Measurements from ENCODE around the gene DNAH1.

DNAH1 gene

GRCh38 chr3:52299879-52300611 lies 16.1 kb upstream of the DNAH1 start:
- H3K4me3 ChIP-seq (ENCODE audit: low read depth, low read length): peak overlapping the region; percentile 44

GRCh38 chr3:52302426-52303145 lies 13.5 kb upstream of the DNAH1 start:
- Histone ChIP-seq H3K4me1 (ENCODE audit: control insufficient read depth, insufficient read depth, low read length) (peaks cover 25% of the 10 kb centered on the region), H3K9me3 (ENCODE audit: control insufficient read depth, insufficient read depth, low read depth, low read length) (no peaks in the 10 kb centered on the region), H3K9ac (ENCODE audit: low read length) (no peak overlapping the region), H3K36me3 (ENCODE audit: control insufficient read depth, insufficient read depth, low read length) (no peaks in the 10 kb centered on the region), H3K4me3 (ENCODE audit: low read depth, low read length) (no peak overlapping the region), H3K27ac (ENCODE audit: low read depth, low read length) (no peak overlapping the region), H3K27me3 (ENCODE audit: control insufficient read depth, insufficient read depth, low read length) (peaks cover 9% of the 10 kb centered on the region; the same call in 1 of the 2 replicates)

More at GRCh38 chr3:52299879-52300611, 16.1 kb upstream of the DNAH1 start:
- peak overlapping the region; percentile 43 for H3K9ac ChIP-seq (ENCODE audit: low read length)
- no peaks in the 10 kb centered on the region for H3K36me3 ChIP-seq (ENCODE audit: control insufficient read depth, insufficient read depth, low read length)
- peaks cover 9% of the 10 kb centered on the region; the same call in 1 of the 2 replicates for H3K27me3 ChIP-seq (ENCODE audit: control insufficient read depth, insufficient read depth, low read length)
- H3K4me1 ChIP-seq (ENCODE audit: control insufficient read depth, insufficient read depth, low read length): peaks cover 28% of the 10 kb centered on the region
- no peak overlapping the region for H3K27ac ChIP-seq (ENCODE audit: low read depth, low read length)
- H3K9me3 ChIP-seq (ENCODE audit: control insufficient read depth, insufficient read depth, low read depth, low read length): no peaks in the 10 kb centered on the region

- H3K4me1 ChIP-seq (ENCODE audit: control insufficient read depth, insufficient read depth, low read length): peaks cover 14% of the 10 kb centered on the region
- no peak overlapping the region for H3K9ac ChIP-seq (ENCODE audit: low read length)
- H3K4me3 ChIP-seq (ENCODE audit: low read depth, low read length): no peak overlapping the region
Measured at GRCh38 chr3:52303811-52304210, 12.3 kb upstream of the DNAH1 start.

GRCh38 chr3:52305926-52306325 lies 10.2 kb upstream of the DNAH1 start:
- H3K27ac ChIP-seq (ENCODE audit: low read depth, low read length): no peak overlapping the region
- no peak overlapping the region for H3K9ac ChIP-seq (ENCODE audit: low read length)
- peaks cover 11% of the 10 kb centered on the region; the same call in 1 of the 2 replicates for H3K27me3 ChIP-seq (ENCODE audit: control insufficient read depth, insufficient read depth, low read length)
- no peaks in the 10 kb centered on the region for H3K36me3 ChIP-seq (ENCODE audit: control insufficient read depth, insufficient read depth, low read length)
- no peaks in the 10 kb centered on the region for H3K9me3 ChIP-seq (ENCODE audit: control insufficient read depth, insufficient read depth, low read depth, low read length)
- no peaks in the 10 kb centered on the region for H3K4me1 ChIP-seq (ENCODE audit: control insufficient read depth, insufficient read depth, low read length)
- H3K4me3 ChIP-seq (ENCODE audit: low read depth, low read length): no peak overlapping the region

More at GRCh38 chr3:52303811-52304210, 12.3 kb upstream of the DNAH1 start:
- Histone ChIP-seq H3K27ac (ENCODE audit: low read depth, low read length) (no peak overlapping the region), H3K27me3 (ENCODE audit: control insufficient read depth, insufficient read depth, low read length) (peaks cover 11% of the 10 kb centered on the region; the same call in 1 of the 2 replicates), H3K9me3 (ENCODE audit: control insufficient read depth, insufficient read depth, low read depth, low read length) (no peaks in the 10 kb centered on the region), H3K36me3 (ENCODE audit: control insufficient read depth, insufficient read depth, low read length) (no peaks in the 10 kb centered on the region)

- H3K27ac ChIP-seq (ENCODE audit: low read depth, low read length): no peak overlapping the region
- H3K9me3 ChIP-seq (ENCODE audit: control insufficient read depth, insufficient read depth, low read depth, low read length): no peaks in the 10 kb centered on the region
Measured at GRCh38 chr3:52306978-52307377, 9.1 kb upstream of the DNAH1 start.

GRCh38 chr3:52308308-52308707 lies 7.8 kb upstream of the DNAH1 start:
- Histone ChIP-seq H3K36me3 (ENCODE audit: control insufficient read depth, insufficient read depth, low read length) (no peaks in the 10 kb centered on the region), H3K4me1 (ENCODE audit: control insufficient read depth, insufficient read depth, low read length) (no peaks in the 10 kb centered on the region; the same call in 1 of the 2 replicates), H3K27ac (ENCODE audit: low read depth, low read length) (no peak overlapping the region), H3K9ac (ENCODE audit: low read length) (no peak overlapping the region), H3K9me3 (ENCODE audit: control insufficient read depth, insufficient read depth, low read depth, low read length) (no peaks in the 10 kb centered on the region), H3K27me3 (ENCODE audit: control insufficient read depth, insufficient read depth, low read length) (peaks cover 11% of the 10 kb centered on the region; the same call in 1 of the 2 replicates), H3K4me3 (ENCODE audit: low read depth, low read length) (no peak overlapping the region)

More at GRCh38 chr3:52306978-52307377, 9.1 kb upstream of the DNAH1 start:
- H3K36me3 ChIP-seq (ENCODE audit: control insufficient read depth, insufficient read depth, low read length): no peaks in the 10 kb centered on the region
- peaks cover 11% of the 10 kb centered on the region; the same call in 1 of the 2 replicates for H3K27me3 ChIP-seq (ENCODE audit: control insufficient read depth, insufficient read depth, low read length)
- H3K4me1 ChIP-seq (ENCODE audit: control insufficient read depth, insufficient read depth, low read length): no peaks in the 10 kb centered on the region
- no peak overlapping the region for H3K9ac ChIP-seq (ENCODE audit: low read length)
- no peak overlapping the region for H3K4me3 ChIP-seq (ENCODE audit: low read depth, low read length)

- Histone ChIP-seq H3K4me3 (ENCODE audit: low read depth, low read length) (no peak overlapping the region), H3K9me3 (ENCODE audit: control insufficient read depth, insufficient read depth, low read depth, low read length) (no peaks in the 10 kb centered on the region), H3K9ac (ENCODE audit: low read length) (no peak overlapping the region), H3K4me1 (ENCODE audit: control insufficient read depth, insufficient read depth, low read length) (peaks cover 6% of the 10 kb centered on the region; the same call in 1 of the 2 replicates), H3K36me3 (ENCODE audit: control insufficient read depth, insufficient read depth, low read length) (no peaks in the 10 kb centered on the region), H3K27me3 (ENCODE audit: control insufficient read depth, insufficient read depth, low read length) (peaks cover 4% of the 10 kb centered on the region; the same call in 1 of the 2 replicates), H3K27ac (ENCODE audit: low read depth, low read length) (no peak overlapping the region)
Measured at GRCh38 chr3:52310861-52311575, 5.1 kb upstream of the DNAH1 start.

- Histone ChIP-seq H3K9me3 (ENCODE audit: control insufficient read depth, insufficient read depth, low read depth, low read length) (no peaks in the 10 kb centered on the region), H3K4me1 (ENCODE audit: control insufficient read depth, insufficient read depth, low read length) (peaks cover 6% of the 10 kb centered on the region; the same call in 1 of the 2 replicates), H3K36me3 (ENCODE audit: control insufficient read depth, insufficient read depth, low read length) (no peaks in the 10 kb centered on the region), H3K4me3 (ENCODE audit: low read depth, low read length) (no peak overlapping the region), H3K9ac (ENCODE audit: low read length) (no peak overlapping the region), H3K27me3 (ENCODE audit: control insufficient read depth, insufficient read depth, low read length) (peaks cover 4% of the 10 kb centered on the region; the same call in 1 of the 2 replicates), H3K27ac (ENCODE audit: low read depth, low read length) (no peak overlapping the region)
Measured at GRCh38 chr3:52311576-52312119, 4.5 kb upstream of the DNAH1 start.

- Histone ChIP-seq H3K27me3 (ENCODE audit: control insufficient read depth, insufficient read depth, low read length) (peaks cover 5% of the 10 kb centered on the region), H3K9me3 (ENCODE audit: control insufficient read depth, insufficient read depth, low read depth, low read length) (no peaks in the 10 kb centered on the region), H3K27ac (ENCODE audit: low read depth, low read length) (no peak overlapping the region), H3K4me3 (ENCODE audit: low read depth, low read length) (no peak overlapping the region), H3K36me3 (ENCODE audit: control insufficient read depth, insufficient read depth, low read length) (no peaks in the 10 kb centered on the region), H3K4me1 (ENCODE audit: control insufficient read depth, insufficient read depth, low read length) (peaks cover 9% of the 10 kb centered on the region; the same call in 1 of the 2 replicates), H3K9ac (ENCODE audit: low read length) (no peak overlapping the region)
Measured at GRCh38 chr3:52313188-52313773, 2.8 kb upstream of the DNAH1 start.

GRCh38 chr3:52313774-52314188 lies 2.3 kb upstream of the DNAH1 start:
- Histone ChIP-seq H3K4me3 (ENCODE audit: low read depth, low read length) (no peak overlapping the region), H3K36me3 (ENCODE audit: control insufficient read depth, insufficient read depth, low read length) (no peaks in the 10 kb centered on the region), H3K4me1 (ENCODE audit: control insufficient read depth, insufficient read depth, low read length) (peaks cover 9% of the 10 kb centered on the region; the same call in 1 of the 2 replicates), H3K9me3 (ENCODE audit: control insufficient read depth, insufficient read depth, low read depth, low read length) (no peaks in the 10 kb centered on the region), H3K27me3 (ENCODE audit: control insufficient read depth, insufficient read depth, low read length) (peaks cover 9% of the 10 kb centered on the region), H3K27ac (ENCODE audit: low read depth, low read length) (no peak overlapping the region), H3K9ac (ENCODE audit: low read length) (no peak overlapping the region)
